GM21529 (cell line): Measurements from ENCODE around the gene CNR2.
"Not testable (repeated sequence)": the region's sequence is repeated elsewhere in the genome, so short reads cannot be mapped to it uniquely, and the experiment has no call there.

ENCODE experiments used
- ATAC-seq: cut with Tn5 transposase; IDR thresholded peaks from one replicate; pipeline ENCODE4 v1.9.1; 2021; ENCODE audit not compliant: unreplicated experiment

Gene CNR2

DNA sequence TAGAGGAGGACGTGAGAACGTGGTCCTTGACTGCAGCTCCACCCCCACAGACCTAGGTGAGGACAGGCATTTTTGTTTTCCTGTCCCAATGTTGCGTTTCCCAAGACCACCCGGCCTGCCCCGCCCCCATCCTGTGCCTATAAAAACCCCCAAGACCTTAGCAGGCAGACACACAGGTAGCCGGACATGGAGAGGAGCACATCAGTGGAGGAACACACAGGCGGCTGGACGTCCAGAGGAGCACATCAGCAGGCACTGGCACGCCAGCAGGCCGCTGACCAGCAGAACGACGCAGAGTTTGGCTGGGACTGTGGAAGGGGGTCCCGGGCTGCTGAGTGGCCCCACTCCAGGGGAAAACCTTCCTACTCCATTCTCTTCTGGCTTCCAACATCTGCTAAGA is 75.3 kb downstream of the CNR2 start:
- no peak for ATAC-seq

DNA sequence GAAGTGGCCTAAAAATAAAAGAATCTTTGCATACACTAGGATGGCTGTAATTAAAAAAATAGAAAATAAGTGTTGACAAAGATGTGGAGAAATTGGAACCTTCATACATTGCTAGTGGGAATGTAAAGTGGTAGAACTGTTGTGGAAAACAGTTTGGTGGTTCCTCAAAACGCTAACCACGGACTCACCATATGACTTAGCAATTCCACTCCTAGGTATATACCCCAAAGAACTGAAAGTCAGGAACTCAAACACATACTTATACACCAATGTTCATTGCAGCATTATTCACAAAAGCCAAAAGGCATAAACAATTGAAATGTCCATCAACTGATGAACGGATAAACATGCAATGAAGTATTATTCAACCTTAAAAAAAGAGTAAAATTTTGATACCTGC is 77.1 kb downstream of the CNR2 start:
- ATAC-seq: no peak

DNA sequence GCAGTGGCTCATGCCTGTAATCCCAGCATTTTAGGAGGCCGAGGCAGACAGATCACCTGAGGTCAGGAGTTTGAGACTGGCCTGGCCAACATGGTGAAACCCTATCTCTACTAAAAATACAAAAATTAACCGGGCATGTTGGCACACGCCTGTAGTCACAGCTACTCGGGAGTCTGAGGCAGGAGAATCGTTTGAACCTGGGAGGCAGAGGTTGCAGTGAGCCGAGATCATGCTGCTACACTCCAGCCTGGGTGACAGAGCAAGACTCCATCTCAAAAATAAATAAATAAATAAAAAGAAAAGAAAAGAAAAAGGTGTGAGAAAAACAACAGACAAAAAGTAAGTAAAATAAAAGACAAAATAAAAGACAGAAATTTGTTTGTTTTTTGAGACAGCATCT is 79.0 kb downstream of the CNR2 start:
- not testable (repeated sequence) for ATAC-seq

DNA sequence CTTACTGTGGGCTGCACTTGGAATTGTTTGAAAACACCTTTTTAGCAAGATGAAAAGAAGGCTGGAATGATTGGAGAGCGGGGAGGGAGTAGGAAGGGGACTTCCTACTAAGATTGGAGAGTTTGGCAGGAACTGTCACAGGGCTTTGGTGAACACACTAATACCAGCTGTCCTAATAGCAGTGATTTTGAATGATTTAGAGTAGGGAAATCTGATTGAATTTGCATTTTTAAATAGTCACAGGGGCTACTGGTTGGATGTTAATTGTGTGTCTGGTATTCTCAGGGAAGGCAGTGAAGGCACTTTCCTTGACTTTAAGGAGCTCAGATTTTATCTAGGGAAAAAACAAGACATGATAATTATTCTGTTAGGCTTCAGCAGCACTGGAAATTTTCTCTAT is 85.4 kb downstream of the CNR2 start:
- ATAC-seq: no peak

DNA sequence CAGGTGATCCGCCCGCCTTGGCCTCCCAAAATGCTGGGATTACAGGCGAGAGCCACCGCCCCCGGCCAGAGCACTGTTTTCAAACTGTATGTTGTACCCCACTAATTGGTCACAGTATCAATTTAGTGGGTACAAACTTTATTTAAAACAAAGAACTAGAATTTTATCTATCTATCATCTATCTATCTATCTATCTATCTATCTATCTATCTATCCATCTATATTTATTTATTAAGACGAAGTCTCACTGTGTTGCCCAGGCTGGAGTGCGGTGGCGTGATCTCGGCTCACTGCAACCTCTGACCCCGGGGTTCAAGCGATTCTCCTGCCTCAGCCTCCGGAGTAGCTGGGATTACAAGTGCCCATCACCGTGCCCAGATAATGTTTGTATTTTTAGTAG is 86.6 kb downstream of the CNR2 start:
- ATAC-seq: not testable (repeated sequence)

DNA sequence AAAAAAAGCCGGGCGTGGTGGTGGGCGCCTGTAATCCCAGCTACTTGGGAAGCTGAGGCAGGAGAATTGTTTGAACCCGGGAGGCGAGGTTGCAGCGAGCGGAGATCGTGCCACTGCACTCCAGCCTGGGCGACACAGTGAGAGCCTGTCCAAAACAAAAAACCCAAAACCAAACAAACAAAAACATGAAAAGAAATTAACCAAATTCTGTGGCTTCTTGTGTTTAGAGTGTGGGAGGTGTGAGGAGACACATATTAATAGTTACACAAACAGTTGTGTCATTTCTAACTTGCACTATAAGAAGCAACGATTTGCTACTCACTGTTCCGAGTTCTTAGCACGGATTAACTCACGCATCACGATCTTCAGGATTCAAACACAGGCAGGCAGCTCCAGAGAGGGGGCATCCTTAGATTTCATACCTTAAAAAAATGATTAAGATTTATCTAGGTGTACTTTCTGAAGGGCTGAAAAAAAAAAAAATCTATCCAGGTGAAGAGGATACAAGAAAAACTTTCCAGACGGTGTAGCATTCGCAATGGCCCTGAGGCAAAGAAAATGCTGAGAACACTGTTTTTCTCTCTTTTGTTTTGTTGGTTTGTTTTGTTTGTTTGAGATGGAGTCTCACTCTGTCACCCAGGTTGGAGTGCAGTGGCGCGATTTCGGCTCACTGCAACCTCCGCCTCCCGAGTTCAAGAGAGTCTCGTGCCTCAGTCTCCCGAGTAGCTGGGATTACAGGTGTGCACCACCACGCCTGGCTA is 87.2 kb downstream of the CNR2 start:
- peak; percentile 50 for ATAC-seq

DNA sequence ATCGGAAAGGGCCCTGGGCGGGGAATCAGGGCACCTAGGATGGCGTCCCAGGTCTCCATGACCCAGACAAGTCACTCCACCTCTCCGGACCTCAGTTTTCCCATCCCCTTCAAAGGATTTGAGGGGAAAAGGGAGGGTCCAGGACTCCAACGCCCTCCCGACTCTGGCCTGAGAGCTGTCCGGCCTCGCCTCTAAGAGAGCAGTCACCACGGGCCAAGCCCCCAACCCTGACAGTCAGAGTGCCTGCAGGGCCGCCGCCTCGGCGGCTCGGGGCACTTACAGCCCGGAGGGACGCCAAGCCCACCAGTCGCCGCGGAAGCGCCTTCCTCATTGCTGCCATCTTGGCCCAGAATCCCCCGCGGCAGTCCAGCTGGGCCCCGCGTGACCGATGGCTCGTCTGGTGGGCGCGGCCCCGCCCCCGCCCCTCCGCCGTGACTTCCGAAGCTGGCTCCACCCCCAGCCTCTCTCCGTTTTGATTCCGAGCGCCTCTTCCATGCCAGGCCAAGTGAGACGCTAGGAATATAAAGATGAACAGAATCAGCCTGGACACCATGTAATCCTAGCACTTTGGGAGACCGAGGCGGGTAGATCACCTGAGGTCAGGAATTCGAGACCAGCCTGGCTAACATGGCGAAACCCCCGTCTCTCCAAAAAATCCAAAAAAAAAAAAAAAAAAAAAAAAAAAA is 87.9 kb downstream of the CNR2 start, which contains the start of gene HMGCL:
TSS of gene HMGCL (minus strand) at position 354 of the 686 bp plus-strand sequence. CDS start at position 340, 14 bp downstream.
- peak; percentile 82 for ATAC-seq

DNA sequence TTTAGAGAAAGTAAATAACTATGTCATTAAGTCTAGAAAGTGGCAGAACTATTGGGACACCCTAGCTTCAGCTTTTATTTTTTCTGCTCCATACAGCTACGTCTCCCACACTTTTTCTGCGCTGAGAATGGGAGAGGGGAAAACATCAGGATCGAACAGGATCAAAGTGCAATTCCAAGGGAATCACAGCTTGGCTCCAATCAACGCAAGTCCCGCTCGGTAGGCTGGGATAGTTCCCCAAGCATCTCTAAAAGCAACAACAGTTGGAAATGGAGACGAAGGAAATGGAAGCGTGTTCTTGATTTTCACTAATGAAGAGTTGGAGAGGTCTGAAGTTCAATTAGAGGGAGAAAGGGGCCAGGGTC is 88.5 kb downstream of the CNR2 start:
- ATAC-seq: no peak

DNA sequence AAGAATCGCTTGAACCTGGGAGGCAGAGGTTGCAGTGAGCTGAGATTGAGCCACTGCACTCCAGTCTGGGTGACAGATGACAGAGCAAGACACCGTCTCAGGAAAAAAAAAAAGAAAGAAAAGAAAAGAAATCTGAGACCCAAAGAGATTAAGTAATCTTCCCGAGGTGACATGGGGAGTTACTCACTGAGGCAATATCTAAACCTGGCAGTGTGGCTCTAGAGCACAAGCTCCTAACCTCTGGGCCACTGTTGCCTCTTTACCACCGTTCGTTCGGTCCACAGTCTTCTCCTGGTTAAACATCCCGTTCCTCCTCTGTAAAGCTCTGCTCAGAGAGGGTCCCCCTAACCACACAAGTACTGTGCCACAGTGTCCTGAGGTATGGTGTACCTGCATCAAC is 89.4 kb downstream of the CNR2 start:
- ATAC-seq: no peak
